Lung microvascular endothelial cell (primary cell): ENCODE measurements around the gene NUP54. TPM values are rescaled to one million over a fixed set of nuclear protein-coding genes. Genes with fewer than 3 reads are reported as not detected.
A peak's percentile ranks its signal among the peaks of the same experiment; 100 is the strongest.

Source experiments
- DNase-seq, 2 donors: peaks; one replicate each; pipeline versions ENCODE4 v3.0.0 to v3.0.0-alpha.2; 2010; ENCODE audit warnings: low read depth in 2 of 2
- total RNA-seq: library from RNA; depleted of rRNA; stranded (reverse); fragments of >200 nt; gene quantifications from 2 replicates; pipeline ENCODE4 v1.2.1, GENCODE V29; 2014

NUP54 gene, protein sequence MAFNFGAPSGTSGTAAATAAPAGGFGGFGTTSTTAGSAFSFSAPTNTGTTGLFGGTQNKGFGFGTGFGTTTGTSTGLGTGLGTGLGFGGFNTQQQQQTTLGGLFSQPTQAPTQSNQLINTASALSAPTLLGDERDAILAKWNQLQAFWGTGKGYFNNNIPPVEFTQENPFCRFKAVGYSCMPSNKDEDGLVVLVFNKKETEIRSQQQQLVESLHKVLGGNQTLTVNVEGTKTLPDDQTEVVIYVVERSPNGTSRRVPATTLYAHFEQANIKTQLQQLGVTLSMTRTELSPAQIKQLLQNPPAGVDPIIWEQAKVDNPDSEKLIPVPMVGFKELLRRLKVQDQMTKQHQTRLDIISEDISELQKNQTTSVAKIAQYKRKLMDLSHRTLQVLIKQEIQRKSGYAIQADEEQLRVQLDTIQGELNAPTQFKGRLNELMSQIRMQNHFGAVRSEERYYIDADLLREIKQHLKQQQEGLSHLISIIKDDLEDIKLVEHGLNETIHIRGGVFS
- 43.3 and 43.6 TPM in 2 replicates for total RNA-seq

DNA sequence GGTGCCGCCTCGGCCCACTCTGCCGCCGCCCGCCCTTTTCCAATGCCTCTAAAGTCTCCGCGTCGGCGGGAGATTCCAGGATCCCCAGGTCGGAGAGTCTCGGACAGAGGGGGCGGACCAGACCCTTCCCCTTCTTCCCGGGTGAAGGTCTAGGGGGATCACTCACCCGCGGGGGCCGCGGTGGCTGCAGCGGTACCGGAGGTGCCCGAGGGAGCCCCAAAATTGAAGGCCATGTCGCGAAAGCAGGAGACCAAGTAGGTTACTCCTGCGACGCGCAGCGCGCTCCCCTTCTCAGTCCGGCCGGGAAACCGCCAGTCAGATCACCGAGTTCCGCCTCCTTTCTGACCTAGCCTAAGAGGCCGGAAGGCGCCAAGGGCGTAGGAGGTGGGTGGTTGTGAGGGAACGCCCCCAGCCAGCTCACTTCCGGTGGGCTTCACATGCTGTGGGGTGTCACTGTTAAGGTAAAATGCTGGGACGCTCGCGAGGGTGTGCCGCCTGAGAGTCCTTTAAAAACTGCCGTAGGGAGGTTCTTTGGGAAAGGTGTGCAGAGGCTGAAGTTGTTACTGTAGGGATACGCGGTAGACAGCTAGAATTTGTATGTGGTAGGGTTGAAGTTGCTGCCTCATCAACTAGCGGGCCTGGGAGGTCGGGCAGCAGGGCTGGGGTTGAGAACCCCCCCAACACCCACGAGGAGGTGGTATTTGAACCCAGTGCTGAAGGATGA is at the start of gene NUP54:
TSS of gene NUP54 (minus strand) at position 256 of the 724 bp plus-strand sequence. CDS start at position 233, 23 bp downstream.
- peak; percentile 95 to 96 for DNase-seq

DNA sequence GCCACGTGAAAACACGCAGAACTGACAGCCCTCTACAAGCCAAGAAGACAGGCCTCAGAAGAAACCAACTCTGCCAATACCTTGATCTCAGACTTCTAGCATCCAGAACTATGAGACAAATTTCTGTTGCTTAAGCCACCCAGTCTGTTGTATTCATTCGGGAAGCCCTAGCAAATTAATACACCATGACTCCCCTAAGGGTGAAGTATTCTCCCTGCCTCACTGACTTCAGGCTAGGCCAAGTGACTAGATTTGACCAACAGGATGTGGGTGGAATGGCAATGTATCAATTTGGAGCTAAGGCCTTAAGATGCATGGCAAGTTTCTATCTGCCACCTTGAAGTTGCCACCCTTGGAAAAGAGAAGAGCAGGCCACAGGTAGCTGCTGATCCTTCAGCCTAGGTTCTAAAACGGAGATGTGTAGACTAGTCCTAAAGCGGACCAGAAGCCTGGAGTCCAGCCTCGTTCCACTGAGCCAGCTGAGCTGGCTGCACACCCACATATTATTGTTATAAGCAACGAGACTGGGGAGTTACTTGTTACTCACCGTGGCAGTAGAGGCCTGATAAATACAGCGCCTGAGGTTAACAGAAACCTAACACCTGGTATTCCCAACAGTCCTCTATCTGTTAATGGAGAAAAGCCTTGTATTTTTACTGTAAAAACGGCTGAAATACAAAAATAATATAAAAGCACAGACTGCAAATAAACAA is 49.0 kb upstream of the NUP54 start:
- DNase-seq = no peak

DNA sequence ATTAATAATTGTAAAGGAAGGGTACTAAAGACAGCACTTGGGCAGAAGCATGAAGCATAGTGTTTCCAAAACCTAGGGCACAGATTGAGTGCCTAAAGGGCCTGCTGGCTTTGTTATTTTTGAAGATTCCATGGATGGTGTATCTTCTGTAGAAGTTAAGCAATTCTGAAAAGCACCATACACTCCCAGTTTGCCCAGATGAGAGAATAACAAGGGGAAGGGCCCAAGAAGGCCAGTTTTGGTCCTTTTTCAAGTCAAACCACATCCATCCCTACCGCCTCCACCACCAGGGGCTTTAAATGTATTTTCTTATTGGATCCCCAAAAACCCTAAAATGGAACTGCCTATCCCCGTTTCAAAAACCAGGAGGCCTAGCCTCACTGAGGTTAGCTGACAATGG is 48.2 kb upstream of the NUP54 start:
- no peak for DNase-seq

DNA sequence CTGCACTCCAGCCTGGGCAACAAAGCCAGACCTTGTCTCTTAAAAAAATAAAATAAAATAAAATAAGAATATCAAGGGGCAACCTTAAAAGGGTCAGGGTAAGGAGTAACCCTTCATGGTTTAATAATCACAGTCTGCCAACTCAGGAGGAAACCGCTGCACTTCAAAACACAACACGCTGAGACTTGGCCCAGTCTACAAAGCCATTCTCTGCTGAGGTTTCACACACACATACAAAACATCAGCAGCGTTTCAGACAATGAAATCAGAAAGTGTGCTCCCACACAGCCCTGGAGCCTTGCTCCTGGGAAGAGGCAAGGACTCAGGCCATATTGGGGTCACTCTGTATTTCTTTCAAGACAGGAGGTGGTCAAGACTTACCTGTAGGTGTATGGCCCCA is 47.1 kb upstream of the NUP54 start:
- DNase-seq = no peak

DNA sequence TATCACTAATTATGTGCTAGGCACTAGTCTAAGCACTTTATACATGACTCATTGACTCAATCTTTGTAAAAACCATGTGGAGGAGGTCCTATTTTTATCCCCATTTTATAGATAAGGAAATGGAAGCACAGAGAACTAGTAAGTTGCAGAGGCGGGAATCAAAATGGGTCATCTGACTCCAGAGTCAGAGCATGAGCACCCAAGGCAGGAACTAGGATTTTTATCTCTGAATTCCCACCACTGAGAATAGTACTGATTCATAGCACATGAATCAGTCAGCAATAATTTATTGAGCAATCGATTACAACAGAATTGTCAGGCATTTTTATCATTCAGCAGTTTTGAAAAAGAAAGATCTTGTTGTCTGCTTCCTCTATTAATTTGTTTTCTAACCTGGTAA is 46.1 kb upstream of the NUP54 start:
- peak in 1 of 2 donors; percentile 49 for DNase-seq

DNA sequence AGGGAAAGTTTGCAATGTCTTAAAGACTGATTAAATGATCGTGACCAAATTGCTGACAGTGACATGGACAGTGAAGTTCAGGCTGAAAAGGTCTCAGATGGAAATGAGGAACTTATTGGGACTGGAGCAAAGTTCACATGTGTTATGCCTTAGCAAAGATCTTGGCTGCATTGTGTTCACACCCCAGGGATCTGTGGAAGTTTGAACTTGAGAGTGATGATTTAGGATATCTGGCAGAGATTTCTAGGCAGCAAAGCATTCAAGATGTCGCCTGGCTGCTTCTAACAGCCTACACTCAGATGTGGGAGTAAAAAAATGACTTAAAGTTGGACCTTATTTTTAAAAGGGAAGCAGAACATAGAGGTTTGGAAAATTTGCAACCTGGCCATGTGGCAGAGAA is 44.0 kb upstream of the NUP54 start:
- DNase-seq = no peak

DNA sequence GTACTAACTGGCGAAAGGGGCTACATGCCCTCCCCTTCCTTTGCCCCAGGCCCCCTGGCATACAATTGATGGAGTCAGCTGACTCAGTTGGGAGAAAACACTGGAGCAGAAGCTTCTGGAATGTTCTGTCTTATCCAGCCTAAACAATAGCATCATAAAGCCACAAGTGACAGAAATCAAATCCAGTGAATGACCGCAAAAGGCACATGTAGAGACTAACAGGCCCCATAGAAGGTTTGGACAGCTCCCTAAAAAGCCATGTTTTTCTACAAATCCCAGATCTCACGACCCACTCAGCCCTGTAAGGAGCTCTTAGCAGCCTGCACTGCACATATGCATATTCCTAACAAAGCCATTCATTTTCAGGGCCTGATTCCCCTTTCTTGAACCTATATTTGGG is 40.4 kb upstream of the NUP54 start:
- DNase-seq = no peak

DNA sequence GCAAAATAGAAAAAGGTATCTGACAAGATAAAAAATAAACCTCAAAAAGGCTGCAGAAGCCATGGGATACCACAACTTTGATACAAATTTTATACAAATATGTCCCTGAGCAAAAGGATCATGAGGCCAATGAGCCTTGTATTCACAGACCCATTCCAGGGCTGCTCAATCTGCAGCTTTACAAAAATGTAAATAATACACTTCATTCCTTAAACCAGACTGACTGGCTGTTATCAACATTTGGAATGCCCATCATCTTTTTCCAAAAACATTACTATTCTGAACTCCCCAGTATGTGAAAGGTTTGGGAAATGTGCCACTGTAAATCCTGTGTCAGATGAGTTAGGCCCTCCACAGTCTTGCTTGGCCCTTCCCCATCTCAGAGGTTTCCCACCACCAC is 40.0 kb upstream of the NUP54 start:
- no peak for DNase-seq

DNA sequence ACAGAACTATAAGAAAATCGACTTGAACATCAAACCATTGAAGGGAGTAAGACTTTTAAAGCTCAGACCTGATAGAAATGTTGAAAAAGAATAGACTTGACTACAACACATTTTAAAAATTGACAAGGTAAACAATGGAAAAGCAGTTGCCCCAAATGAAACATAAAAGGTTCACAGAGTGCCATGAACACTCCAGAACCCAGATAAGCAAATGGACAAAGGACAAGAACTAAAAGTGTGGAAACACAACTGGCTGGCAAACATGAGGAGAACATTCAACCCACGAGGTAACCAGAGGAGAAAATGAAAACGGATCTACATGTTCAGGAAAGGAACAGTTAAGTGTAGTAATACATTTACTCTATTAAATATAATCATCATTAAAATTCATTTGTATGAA is 39.0 kb upstream of the NUP54 start:
- no peak for DNase-seq

DNA sequence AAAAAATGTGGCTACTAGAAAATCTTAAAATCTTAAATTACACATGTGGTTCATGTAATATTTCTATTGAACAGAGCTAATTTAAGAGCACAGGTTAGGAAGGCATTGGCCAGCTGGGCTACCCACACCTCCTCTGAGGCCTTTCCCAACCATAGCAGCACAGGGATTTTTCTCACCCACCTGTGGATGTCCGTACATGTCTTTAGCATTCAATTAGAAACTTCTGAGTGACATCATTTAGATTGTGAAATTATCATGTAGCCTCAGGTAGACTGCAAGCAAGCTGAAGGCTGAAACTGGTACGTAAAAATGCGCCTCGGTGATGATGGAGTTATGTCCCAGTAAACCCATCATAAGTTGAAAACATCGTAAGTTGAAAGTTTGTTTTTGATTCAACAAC is 34.3 kb upstream of the NUP54 start:
- DNase-seq = no peak

DNA sequence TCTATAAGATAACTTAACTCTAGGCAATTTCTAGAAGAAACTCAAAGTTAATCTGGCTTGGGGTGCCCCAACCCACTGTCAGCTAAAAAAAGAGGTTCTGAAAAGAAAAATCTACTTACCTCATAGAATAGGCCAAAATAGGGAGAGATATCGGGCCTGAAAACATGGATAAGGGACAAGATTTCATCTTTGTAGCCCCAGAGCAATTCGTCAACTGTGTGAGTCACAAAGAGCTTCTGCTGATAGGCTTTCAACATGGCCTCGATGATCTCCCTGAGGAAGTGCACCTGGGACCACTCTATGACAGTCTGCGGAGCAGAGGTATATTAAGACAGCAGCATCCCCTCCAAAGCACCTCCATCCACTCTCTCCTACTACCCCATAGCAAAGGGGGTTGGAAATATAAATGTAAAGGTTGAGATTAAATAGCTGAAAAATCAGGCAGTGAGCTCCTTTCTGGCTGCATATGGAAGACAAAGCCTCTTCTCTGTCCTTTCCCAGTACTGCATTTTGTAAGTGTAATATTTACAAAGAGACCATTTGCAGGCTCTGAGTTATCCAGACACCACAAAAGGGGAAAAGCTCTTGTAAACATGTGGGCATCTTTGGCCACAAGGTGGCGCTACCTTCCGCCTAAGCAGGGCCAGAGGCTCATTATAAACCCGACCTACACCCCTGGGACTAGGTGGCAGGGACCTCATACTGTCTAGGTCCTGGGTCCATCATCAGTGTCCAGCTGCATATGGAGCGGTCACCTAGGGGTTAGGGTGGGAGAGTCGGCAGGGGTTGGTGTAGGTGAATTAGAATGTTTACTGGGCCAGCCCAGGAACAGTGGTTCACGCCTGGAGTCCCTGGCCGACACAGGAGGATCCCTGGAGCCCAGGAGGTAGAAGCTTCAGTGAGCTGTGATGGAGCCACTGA is 31.5 kb upstream of the NUP54 start:
- peak; percentile 87 to 92 for DNase-seq

DNA sequence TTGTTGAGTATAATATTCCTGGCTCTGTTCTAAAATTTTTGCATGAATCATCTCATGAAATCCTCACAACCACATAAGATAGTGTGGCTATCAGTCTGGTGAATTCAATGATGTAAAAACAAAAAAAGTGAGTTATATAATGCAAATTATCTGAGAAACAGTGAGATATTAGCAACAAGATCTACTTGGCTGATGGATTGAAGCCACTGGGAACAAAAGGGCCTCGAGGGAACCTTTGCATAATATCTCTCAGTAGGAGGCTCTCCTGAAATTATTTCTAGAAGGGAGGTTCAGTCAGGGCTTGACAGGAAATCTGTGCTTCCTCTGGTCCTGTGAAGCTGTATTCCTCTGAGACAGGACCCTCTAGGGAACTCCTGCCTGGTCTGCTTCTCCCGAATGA is 30.1 kb upstream of the NUP54 start:
- peak in 1 of 2 donors; percentile 12 for DNase-seq

DNA sequence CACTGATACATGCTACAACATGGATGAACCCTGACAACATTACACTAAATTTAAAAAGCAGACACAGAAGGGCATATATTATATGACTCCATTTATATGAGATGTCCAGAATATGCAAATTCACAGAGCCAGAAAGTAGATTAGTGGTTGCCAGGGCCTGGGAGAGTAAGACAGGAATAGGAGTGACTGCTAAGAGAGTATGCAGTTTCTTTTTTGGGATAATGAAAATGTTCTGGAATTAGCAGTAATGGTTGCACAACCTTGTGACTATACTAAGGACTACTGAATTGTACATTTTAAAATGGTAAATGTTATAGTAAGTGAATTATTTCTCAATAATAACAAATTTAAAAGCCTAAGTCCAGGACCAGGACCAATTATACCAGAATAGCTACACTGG is 29.5 kb upstream of the NUP54 start:
- no peak for DNase-seq

DNA sequence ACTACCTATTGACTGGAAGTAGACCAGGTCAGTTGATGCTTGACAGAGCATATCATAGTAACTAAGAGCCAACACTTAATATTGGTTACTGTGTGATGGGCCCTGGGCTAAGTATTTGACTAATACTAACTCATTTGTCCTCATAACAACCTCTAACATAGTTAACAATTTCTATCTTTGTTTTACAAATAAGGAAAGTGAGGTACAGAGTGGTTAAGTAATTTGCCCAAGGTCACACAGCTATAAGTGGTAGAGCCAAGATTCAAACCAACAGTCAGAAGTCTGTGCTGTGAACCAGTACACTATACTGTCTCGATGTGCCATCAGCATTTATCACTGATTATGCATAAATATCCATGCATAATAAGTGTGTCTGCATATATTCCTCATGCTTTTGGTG is 27.1 kb upstream of the NUP54 start:
- DNase-seq = no peak

DNA sequence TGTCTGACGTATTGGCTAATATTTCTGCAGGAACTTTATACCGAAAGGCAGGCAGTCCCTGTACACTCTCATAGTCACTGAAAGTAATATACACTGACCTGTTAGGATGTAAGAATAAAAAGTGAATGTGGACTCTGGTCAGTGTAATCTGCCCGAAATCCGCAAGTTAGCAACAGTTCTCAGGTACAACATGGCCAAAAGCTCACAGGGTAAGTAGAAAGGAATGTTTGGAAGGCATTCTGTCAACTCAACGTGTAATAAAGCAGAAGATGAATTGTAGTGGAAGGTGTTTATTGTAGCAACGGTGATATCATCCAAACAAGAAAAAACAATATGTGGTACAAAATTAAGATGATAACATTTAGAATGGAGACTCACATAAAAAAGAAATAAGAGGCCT is 26.0 kb upstream of the NUP54 start:
- no peak for DNase-seq

DNA sequence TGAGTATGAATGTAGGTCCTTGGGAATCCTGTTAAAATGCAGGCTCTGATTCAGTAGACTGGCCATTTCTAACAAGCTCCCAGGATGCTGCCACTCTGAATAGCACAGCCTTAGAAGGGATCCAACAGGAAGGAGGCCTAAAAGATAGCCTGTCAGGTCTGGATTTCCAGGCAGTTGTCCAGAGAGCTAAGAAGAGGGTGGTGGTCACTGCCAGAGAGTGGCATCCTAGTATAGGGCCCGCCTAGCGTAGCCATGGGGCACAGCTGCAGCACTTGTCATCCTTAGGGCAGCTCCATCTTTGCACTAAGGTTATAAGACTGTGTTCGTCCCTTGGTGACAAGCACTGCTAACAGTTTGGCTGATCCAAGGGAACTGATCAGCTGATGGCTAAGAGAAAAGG is 20.5 kb upstream of the NUP54 start:
- DNase-seq = no peak

DNA sequence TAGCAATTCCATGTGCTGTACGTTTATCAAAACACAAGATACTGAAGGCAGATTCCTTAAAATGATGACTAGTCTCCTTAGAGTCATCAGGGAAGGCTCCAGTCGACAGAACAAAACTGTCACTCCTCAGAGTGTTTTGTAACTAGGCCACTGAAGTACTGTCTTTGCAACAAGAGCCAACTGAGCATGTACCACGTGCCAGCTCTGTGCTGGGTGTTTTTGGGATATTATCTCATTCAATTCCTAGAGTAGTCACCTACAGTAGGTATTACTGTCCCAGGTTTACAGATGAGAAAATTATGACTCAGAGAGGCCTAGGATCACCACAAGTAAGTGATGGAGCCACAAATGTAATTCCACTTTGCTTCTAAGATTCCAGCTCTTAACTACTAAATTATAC is 18.3 kb upstream of the NUP54 start:
- no peak for DNase-seq

DNA sequence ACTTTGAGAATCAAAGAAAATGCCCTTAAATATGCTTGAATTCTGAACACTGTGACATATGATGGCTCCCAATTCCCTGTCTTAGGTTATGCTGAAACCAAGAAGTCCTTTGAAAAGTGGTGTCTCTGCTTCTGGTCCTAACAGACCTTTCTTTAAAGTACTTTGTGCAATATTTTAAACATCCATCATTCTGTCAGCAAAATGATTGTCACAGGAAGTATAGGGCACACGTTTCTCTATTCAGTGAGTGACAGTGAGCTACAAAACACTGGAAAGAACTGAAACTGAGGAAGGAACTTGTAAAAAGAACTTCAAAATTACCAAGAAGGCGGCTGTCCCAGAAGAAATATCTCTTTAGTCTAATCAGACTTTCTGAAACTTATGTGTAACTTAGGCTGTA is 12.2 kb upstream of the NUP54 start:
- no peak for DNase-seq

DNA sequence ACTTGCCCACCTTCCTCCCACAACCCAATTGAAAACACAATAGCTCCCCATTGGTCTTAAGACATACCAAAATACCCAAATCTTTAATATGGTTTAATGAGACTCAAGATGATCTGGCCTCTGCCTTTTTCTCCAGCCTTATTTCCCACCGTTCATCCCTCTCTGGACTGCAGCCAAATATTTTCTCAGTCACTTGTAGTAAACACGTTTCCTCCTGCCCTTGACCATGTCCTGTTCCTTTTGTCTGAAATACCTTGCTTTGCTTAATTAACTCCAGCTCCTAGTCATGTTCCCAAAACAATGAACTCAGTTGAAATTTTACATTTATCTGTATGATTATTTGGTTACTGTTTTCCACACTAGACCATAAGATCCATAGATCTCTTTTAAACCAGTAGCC is 8.4 kb upstream of the NUP54 start:
- peak; percentile 22 to 74 for DNase-seq

DNA sequence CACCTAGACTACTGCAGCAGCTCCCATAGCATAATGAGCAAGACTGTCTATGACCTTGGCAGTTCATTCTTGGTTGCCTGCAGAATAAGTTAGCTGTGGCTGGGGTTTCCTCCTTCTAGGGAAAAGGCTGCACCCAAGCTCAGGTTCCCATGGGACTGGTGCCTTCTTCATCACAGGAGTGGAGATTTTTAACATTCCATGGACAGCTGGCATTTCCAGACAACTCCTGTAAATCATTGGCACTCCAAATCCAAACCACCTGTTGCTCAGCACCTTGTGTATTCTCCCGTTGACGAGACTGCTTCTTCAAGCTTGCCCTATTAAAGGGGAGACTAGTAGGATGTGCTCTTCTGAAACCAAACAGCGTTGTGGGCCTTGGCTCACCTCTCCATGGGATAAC is 7.8 kb upstream of the NUP54 start:
- no peak for DNase-seq

DNA sequence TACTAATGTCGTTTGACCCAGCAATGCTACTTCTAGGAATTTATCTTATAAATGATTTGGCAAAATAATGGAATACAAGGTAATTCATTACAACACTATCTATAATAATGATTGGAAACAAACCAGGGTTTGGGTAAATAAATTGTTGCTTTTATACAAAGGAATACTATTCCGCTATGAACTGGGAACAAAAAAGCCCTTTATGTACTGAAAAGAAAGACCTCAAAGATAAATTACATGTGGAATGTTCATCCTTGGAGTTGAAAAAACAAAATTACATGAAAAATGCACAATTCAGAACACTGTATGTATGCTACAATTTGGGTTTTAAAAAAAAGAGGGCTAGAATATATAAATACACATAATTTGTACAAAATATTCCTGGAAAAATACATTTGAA is 5.2 kb upstream of the NUP54 start:
- no peak for DNase-seq
